NCI-H128 (cell line): ENCODE data around the gene MYBBP1A.
A peak's percentile ranks its signal among the peaks of the same experiment; 100 is the strongest.

Experiments
- DNase-seq: peaks from one replicate; lab custom pipeline; 2025; ENCODE audit not compliant: unreplicated experiment; lab: John Stamatoyannopoulos, UW

Gene MYBBP1A

DNA sequence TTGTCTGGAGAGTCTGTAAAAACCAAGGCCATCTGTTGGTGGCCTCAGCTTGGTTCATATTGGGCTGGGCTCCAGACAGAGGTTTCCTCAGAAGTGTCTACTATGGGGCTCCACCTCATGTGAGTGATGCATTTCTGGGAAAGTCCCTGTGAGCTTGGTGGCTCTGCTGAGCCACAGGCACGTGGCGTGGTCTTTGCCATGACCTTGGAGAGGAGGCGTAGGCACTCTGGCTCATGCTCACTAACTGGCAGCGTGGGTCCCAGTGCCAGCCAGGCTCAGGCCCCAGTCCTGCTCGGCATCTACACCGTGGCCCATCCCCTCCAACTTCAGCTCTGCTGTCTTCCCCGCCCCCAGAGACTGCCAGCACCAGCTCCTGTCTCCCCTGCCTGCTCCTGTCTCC is 18.5 kb upstream of the MYBBP1A start:
- DNase-seq: no peak

DNA sequence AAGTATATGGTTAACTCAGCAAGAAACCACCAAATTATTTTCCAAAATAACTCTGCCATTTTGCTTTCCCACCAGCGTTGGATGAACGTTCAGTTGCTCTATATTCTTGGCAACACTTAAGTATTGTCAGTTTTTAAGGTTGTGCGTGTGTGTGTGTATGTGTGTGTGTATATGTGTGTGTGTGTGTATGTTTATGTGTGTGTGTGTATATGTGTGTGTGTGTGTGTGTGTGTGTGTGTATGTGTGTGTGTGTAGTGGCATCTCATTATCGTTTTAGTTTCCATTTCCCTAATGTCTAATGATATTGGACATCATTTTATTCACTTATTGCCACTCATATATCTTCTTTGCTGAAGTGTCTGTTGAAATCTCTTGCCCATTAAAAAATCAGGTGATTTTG is 17.9 kb upstream of the MYBBP1A start:
- no peak for DNase-seq

DNA sequence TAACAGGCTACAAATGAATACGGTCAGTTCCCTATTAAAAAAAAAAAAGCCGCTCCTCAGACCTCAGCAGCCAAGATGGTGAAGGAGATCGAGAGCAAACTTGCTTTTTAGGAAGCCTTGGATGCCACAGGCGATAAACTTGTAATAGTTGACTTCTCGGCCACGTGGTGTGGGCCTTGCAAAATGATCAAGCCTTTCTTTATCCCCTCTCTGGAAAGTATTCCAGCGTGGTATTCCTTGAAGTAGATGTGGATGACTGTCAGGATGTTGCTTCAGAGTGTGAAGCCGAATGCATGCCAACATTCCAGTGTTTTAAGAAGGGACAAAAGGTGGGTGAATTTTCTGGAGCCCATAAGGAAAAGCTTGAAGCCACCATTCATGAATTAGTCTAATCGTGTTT is 16.9 kb upstream of the MYBBP1A start:
- DNase-seq: no peak

DNA sequence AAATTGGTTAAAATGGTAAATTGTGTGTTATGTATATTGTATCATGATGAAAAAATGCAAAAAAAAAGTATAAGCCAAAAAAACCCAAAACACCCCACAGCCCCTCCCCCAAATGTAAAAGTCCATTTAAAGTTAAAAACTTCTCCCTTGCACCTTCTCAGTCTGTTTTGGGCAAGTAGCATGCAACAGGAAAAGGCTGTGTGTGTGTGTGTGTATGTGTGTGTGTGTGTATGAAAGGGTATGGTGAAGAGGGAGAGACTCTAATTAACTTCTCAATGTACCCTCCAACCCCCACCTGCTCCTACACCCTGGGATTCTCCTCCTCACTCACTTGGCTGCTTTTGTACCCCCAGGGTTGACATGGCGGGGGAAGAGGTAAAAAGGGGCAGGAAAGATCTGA is 14.4 kb upstream of the MYBBP1A start:
- DNase-seq: no peak

DNA sequence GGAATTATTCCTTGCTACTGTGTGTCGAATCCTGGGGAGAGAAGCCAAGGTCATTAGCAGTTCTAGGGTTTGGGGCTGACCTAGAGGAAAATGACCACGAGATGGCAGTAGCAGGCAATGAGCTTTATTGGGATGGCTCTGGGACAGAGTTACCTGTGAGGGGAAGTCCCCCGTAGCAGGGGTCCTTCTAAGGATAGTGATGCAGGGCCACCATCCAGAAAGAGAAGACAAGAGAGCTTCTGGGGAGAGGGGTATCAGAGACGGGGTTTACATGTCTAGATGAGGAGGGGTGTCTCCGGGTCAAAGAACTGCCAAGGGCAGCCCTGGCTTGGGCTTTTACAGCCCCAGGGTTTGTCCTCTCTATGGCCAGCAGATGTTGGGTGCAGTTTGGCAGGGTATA is 11.6 kb upstream of the MYBBP1A start:
- peak; percentile 58 for DNase-seq

DNA sequence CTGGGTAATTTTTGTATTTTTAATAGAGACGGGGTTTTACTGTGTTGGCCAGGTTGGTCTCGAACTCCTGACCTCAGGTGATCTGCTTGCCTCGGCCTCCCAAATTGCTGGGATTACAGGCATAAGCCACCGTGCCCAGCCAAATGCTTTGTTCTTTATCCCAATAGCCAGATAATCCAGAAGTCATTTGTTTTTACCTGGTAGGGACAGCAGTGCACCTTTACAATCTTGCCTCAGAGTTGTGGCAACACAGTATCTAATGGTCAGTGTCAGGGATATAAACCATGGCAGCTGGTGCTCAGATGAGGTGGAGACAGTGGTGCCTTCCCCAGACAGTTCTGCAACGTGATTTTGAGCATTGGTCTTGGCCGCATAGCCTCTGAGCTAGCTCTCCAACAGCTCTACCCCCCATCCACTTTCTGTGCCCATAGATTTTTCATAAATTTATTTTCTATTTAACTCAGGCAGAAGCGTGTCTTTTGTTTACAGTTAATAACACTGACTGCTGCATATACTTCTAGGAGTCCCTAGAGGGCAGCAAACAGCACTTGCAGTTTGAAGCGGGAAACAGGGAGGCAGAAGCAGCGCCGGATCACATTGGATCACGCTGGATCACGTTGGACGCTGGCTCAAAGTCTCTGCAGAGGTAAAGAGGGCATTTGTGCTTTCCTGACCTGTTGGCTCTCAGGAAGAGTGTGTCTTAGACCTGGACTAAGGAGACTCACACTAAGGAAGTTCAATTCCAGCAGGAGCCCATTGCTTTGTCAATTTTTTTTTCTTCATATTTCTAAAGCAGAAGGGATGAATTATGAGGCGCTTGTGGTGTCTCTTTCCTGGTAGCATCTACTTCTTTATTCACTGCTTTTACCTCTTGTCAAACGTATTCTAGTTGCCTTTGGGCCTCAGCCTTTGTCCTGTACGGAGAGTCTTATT is 10.3 kb upstream of the MYBBP1A start:
- DNase-seq: peak; percentile 12

DNA sequence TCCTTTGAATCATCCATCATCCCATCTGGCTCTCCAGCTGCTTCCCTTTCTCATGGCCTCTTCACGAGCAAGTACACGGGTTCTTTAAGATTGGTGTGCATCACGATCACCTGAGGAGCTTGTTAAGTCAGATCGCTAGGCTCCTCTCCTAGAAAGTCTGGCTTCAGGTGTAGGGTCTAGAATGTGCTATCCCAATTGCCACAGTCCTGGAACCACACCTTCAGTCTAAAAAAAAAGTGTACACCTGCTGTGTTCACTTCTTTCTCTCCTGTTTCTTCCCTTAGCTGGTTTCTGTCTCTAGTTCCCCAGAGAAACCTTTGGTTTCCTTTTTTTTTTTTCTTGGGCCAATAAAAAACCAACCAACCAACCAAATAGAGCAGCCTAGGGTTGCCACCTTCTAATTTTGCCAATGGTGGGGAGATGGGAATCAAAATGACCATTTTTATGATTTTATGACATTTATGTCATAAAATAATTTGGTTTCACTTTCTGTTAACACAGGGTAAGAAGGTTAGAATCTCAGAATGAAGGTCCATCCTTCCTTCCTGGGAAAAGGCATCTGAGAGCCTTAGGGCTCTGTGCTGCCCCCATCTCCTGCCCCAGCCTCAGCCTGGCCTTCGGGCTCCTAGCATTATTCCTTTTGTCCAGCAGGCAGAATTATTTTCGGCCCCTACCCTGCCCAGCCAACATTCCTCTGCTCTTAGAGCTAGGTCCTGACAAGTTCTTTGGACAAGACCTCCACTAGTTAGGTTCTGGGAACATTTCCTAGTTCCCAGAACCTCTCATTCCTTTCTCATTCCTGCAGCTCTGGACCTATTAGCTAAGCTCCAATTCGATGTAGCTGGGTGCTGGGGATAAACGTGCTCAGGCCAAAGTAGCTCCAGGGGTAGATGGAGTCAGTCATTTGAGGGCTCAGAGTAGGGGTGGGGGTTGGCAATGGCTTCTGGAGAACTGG is 7.1 kb upstream of the MYBBP1A start:
- DNase-seq: no peak

DNA sequence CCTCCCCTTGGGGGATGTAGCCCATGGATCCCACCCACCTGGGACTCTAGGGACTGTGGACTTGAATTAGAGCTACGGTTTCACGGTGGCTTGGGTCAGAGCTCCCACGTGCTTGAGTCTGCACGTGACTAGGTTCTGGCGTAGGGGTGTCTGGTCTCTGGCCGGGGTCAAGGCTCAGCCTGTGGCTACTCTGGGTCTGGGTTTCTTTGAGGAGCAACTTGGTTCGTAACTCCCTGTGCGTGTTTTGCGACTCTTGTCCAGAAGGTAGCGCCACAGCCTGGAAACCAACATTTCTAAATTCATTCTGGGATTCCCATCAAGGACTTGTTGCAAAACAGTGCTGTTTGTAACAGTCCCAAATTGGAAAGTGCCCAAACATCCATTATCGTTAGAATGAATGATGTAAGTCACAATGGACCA is 5.7 kb upstream of the MYBBP1A start:
- no peak for DNase-seq

DNA sequence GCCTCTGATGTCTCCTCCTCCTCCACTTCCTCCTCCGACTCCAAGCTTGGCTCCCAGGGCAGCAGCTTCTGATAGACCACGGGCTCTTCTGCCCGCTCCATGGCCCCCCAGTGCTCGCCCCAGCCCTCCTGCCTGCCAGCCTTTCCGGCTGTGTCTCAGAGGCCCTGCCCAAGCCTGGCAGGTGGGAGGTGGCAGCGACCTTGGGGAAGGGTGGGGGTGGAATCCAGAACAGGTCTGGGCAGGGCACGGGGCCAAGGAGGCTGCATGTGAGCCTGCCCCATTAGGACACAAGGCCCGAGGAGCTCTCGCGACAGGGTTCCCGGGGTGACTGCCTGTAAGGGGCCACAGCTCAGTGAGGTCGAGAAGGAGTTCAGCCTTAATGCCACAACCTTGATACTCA is 5.2 kb upstream of the MYBBP1A start, which contains the start of gene GGT6:
Gene GGT6 (minus strand): TSS at position 157 of the 400 bp plus-strand sequence. CDS start 56 bp downstream, at position 101.
- DNase-seq: no peak

DNA sequence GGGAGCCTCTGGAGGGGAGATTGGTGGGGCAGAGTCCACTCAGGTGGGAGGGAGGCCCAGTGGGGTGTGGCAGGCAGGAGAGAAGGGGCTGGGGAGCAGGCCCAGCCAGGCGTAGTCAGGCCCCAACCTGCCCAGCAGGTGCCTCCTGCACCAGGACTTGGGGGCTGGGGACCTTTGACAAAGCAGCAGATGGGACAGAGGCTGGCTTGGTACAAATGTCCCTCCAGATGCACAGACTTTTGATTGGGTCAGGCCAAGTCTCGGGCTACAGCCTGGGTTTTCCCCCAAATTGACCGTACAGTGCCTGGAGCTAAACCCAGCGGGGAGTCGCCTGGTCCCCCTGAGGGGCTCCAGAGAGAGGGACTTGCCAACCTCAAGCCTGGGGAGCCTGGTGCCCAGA is 4.8 kb upstream of the MYBBP1A start:
- DNase-seq: no peak

DNA sequence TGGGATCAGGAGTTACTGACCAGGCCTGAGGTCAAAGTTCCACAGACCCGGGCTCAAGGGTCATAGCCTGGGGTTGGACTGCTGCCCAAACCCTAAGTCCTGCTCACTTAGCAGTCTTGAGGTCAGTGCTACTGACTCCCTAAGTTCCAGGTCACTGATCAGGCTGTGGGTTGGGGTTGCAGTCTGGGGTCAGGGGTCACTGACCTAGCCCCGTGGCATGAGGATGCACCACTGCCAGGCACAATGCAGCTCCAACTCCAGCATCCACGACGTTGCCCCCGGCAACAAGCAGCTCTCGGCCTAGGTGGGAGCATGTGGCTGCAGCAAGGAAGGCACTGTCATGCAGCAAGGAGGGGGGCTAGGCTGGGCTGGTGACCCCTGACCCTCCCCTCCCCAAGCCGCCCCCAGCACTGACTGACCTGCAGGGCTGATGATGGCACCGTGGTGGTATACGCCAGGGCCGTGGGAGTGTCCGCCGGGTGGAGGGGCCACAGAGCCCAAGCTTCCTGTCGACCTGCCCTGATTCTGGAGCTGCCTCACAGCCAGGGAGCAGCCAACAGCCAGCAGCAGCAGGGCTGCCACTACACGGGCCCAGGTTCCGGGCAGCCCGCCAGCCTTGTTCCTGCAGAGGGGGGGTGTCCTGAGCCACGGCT is 4.1 kb upstream of the MYBBP1A start:
- no peak for DNase-seq

DNA sequence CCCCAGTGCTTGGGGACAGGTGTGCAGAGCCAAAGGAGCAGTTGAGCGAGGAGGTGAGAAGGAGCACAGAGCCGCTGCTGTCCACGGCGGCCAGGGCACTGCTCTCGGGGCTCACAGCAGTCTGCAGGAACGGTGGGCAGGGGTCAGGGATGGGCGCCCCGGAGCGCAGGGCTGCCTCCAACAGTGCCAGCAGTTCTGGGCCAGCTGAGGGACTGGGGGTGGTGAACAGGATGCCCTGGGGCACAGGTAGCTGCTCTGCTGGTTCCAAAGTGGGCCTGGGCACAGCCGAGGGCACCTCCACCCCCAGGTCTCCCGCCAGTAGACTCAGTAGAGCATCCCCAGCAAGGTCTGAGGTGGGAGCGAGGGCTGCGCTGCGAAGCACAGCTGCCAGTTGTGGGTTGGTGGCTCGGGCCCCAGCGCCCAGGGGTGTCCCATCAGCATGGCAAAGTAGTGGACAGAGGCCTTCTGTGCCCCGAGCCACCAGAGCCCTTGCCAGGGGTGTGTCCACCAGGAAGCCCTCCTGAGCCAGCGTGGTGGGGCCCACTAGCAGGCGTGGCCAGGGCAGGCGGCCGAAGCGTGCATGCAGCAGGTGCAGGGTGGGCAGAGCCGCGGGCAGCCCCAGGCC is 3.3 kb upstream of the MYBBP1A start:
- DNase-seq: no peak

DNA sequence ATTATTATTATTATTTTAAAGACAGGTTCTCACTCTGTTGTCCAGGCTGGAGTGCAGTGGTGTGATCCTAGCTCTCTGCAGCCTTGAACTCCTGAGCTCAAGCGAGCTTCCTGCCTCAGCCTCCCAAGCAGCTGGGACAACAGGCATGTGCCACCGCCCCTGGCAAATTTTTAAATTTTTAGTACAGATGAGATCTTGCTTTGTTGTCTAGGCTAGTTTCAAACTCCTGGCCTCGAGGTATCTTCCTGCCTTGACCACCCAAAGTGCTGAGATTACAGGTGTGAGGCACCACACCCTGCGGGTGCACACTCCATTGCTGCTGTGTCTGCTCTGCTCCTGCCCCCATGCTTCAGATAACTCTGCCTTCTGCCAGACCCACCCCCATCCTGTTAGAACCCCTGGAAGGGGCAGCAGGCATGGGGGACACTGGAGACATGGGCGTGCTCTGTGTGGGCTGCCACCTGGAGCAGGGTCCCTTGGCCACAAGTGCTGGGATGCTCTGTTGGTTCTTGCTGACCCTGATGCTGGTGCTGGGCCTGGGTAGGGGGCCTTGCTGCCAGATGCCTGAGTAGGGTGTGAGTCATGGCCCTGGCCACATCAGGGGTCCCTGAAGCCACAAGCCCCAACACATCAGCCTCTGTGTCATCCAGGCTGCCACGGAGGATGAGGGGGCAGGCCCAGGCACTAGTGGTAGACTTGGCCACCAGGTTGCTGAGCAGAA is 2.6 kb upstream of the MYBBP1A start:
- no peak for DNase-seq

DNA sequence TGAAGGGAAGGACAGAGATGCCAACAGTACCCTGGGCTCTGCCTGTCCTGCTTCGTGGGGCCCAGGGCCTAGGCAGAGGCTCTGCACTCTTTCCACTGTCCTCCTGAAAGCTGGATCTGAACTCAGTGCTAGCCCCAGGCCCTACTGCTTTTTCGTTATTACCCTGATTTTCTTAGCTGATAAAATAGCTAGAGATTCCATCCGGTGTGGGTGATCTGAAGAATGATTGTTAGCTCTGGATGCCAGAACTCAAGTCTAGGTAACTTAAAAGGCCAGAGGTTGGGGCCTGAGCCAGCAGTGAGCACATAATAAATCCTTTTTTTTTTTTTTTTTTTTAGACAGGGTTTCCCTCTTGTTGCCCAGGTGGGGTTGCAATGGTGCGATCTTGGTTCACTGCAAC is 1.8 kb upstream of the MYBBP1A start:
- no peak for DNase-seq

DNA sequence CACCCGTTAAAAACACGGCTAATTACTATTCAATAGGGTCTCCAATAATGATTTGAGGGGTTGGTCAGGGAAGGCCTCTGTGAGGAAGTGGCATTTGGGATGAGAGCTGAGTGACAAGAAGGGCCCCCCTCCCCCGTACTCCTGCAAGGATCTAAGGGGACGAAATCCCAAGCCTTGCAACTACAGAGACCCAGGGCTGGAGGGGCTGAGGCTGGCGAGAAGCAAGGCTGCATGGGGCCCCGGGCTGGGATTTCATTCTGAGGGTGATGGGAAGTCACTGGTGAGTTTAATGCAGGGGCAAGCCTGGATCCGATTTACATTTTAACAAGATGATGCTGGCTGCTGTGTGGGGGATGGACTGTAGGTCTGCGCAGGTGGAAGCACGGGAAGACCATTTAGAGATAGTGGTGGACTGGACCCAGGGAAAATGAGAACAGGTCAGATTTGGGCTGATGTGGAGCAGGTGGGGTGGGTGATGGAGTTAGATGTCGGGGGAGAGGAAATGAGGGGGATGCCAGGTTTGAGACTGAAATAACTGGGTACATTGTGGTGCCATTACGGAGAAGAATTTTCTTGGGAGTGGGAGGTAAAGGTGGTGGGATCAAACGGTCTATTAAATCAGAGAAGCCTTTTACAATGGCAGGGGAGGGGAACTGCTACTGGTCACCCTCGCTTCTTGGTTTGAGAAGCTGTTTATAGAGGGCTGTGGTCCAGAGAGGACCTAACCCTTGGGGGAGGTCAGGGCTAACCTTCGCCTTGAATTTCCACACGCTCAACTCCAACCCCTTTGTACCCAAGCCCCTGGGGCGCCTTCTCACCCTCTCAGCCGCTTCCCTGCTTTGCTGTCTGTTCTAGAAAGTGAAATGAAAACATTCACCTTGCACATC is 932 bp upstream of the MYBBP1A start:
- no peak for DNase-seq

DNA sequence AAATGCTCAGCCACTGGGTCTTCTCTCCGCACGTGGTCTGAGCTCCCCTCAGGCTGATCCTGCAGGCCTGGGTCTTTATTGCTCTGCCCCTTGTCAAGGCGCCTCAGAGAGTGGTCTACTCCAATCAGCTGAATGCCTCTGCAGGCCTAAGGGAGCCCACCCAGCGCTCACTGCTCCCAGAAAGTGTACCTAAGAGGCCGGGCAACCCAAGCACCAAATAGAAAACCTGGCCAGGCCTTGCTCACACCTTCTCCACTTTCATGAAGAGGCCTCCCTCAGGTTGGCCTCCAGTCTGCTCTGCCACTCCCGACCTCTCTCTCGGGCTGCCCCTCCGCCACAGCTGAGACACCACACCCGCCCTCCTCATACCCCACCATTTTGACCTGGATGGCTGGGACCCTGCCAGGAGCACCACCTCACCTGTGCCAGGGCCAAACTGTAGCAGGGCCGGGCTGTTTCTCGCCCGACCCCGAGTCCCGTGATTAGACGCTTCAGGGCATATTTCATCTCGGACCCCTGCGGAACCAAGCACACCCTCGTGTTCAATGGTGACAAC is 665 bp downstream of the MYBBP1A start:
- no peak for DNase-seq

DNA sequence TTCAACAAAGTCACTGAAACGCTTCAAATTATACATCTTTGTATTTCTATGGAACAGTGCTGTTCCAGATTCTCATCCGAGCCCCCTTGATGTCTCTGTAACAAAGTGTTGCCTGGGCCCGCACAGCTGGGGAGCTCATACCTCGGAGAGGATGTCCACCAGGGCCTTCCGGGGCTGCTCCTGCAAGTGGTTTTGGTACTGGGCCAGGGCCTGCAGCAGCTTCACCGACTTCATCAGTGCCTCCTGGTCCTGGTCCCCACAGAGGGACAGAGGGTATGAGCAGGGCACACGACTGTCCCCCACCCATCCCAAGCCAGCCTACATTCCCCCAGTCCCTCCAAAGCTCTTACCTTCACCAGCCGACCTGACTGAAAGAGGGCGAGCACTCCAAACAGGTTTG is 1.5 kb downstream of the MYBBP1A start:
- DNase-seq: no peak

DNA sequence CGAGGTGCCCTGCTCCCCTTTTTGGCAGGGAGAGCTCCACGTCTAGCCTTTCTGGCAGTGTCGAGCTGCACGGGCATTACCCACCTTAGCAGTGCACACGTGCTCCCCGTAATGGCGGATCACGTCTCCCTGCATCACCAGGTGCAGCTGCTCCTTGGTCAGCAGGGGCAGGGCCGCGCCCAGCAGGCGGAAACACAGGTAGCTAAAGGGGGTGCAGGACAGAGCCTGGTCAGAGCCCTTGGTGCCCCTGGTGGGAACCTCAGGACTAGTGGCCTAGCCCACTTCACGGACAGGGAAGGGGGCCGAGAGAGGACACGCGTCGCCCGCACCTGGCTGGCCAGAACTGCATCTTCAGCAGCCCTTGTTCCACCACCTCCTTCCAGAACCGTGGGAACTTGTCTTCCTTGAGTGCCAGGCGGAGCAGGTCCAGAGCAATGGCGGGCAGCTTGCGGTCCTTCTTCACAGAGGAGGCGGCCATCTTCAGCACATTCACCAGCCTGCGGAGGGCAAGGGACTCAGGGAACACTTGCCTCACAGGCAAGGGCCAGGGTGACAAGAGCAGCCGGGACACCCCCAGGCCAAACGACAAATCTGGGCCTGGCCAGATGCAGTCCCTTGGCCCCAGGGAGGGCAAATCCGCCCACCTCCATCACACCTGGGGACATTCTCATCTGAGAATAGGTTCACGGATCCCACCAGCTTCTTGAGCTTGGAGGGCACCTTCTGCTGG is 3.2 kb downstream of the MYBBP1A start:
- no peak for DNase-seq
